ENCODE data around the gene DNAJB4. TPM values are rescaled to one million over a fixed set of nuclear protein-coding genes. Genes with fewer than 3 reads are reported as not detected.

Gene DNAJB4
- total RNA-seq, 1 experiment from 2014 or later, result 26.0 TPM

- intact Hi-C loops (cut with micrococcal nuclease), result no loop called here
- BruUV-seq (replicated peaks), result no TSS peak
- Histone ChIP-seq H3K9ac (ENCODE audit: low read length) (no peak overlapping the region), H3K4me1 (ENCODE audit: control insufficient read depth in 1 of 2, insufficient read depth in 2 of 2, low read length in 2 of 2) (peaks cover 5 to 13% of the 10 kb centered on the region in 2 experiments), H3K79me2 (ENCODE audit: insufficient read depth, low read length) (peaks cover 88% of the 10 kb centered on the region), H3K4me3 (replicated peaks in 1 of 2; ENCODE audit: low read depth in 1 of 2, low read length in 2 of 2) (no peak overlapping the region), H3K9me2 (ENCODE audit: insufficient read depth) (no peaks in the 10 kb centered on the region), H4K20me1 (ENCODE audit: insufficient read depth) (no peaks in the 10 kb centered on the region), H3K36me3 (ENCODE audit: control insufficient read depth in 1 of 2, insufficient read depth in 2 of 2, low read length in 2 of 2) (no peaks in the 10 kb centered on the region), H3K27me3 (ENCODE audit: insufficient read depth, low read length) (no peaks in the 10 kb centered on the region), H3K4me2 (ENCODE audit: low read length) (no peak overlapping the region), H3K27ac (ENCODE audit: low read depth, low read length) (no peak overlapping the region), H3K9me3 (ENCODE audit: control insufficient read depth in 1 of 2, insufficient read depth in 1 of 2, low read depth in 1 of 2, low read length in 2 of 2) (no peaks in the 10 kb centered on the region), H2AFZ (ENCODE audit: low read depth, low read length, poor library complexity, severe bottlenecking) (no peak overlapping the region)
- POLR2A ChIA-PET, result interaction anchor here (2.7 kb wide), 1 partner anchor 20 kb away, joined by 8 read pairs; the partner anchor contains the start of gene DNAJB4
- ATAC-seq (no peak), DNase-seq (ENCODE audit: low read depth, low spot score) (no peak)
- CTCF ChIA-PET, result no interaction called here
- TF ChIP-seq FOSL1 (IDR thresholded peaks at IDR 0.05; ENCODE audit: low read depth) (no peak), EZH2phosphoT487 (IDR thresholded peaks at IDR 0.05; ENCODE audit: borderline replicate concordance) (no peak), ZBTB33 (IDR thresholded peaks at IDR 0.05; ENCODE audit: extremely low read depth, insufficient replicate concordance, low read length) (no peak), POLR2AphosphoS5 (IDR thresholded peaks at IDR 0.05; ENCODE audit: low read depth, low read length) (no peak), TCF7L2 (IDR thresholded peaks at IDR 0.05; ENCODE audit: borderline replicate concordance, extremely low read depth, insufficient read depth, insufficient read length) (no peak), ATF3 (IDR thresholded peaks at IDR 0.05) (no peak), CEBPB (IDR thresholded peaks at IDR 0.05; ENCODE audit: low read depth) (no peak), SRF (IDR thresholded peaks at IDR 0.05; ENCODE audit: low read depth) (no peak), RAD21 (IDR thresholded peaks at IDR 0.05; ENCODE audit: low read depth) (no peak), SP1 (IDR thresholded peaks at IDR 0.05; ENCODE audit: low read depth) (no peak), ZFX (IDR thresholded peaks at IDR 0.05) (no peak), JUND (IDR thresholded peaks at IDR 0.05) (no peak), EZH2 (IDR thresholded peaks at IDR 0.05) (no peak), REST (IDR thresholded peaks at IDR 0.05; ENCODE audit: low read depth) (no peak), ELF1 (IDR thresholded peaks at IDR 0.05; ENCODE audit: borderline replicate concordance, low read depth) (no peak), CTCF (IDR thresholded peaks at IDR 0.05 in 2 of 3, conservative IDR thresholded peaks at IDR 0.05 in 1 of 3; ENCODE audit: borderline replicate concordance in 1 of 3, insufficient read depth in 1 of 3, low read depth in 2 of 3, low read length in 2 of 3) (no peak), MAX (IDR thresholded peaks at IDR 0.05) (no peak), EGR1 (IDR thresholded peaks at IDR 0.05; ENCODE audit: low read depth) (no peak), CBX3 (IDR thresholded peaks at IDR 0.05; ENCODE audit: low read depth) (no peak)
- RAD21 ChIA-PET (ENCODE audit: low non-redundant PET in 1 of 2, low total read pairs in 2 of 2, uncharacterized antibody in 2 of 2, unreplicated experiment in 2 of 2), result no interaction called here
Observed at GRCh38 chr1:77984629-77985028, 20.1 kb upstream of the DNAJB4 start.

Measured in HCT116 (cell line).